WTC11 (cell line): Measurements from ENCODE around the gene ALDOC.

ENCODE experiments used
- ETV6 ChIP-seq: sonication (generic); formaldehyde crosslinking; IDR thresholded peaks from 2 replicates; pipeline ENCODE4 v1.8.1; 2022; ENCODE audit warnings: mild to moderate bottlenecking, missing genetic modification reagents
- TEAD4 ChIP-seq: sonication (generic); formaldehyde crosslinking; IDR thresholded peaks from 2 replicates; pipeline ENCODE4 v1.8.0; 2022; ENCODE audit warnings: mild to moderate bottlenecking, missing genetic modification reagents
- ZNF219 ChIP-seq: sonication (generic); formaldehyde crosslinking; IDR thresholded peaks from 2 replicates; pipeline ENCODE4 v1.8.0; 2023; ENCODE audit warnings: missing genetic modification reagents, mild to moderate bottlenecking, borderline replicate concordance
- ZNF317 ChIP-seq: sonication (generic); formaldehyde crosslinking; IDR thresholded peaks from 2 replicates; pipeline ENCODE4 v1.8.1; 2023; ENCODE audit warnings: low read depth, mild to moderate bottlenecking, moderate library complexity, missing genetic modification reagents, borderline replicate concordance
- TF ChIP-seq, protein P1 (sequence below): sonication (generic); formaldehyde crosslinking; IDR thresholded peaks from 2 replicates; pipeline ENCODE4 v1.8.1; 2022; ENCODE audit warnings: low read depth, missing genetic modification reagents, borderline replicate concordance
- TF ChIP-seq, protein P2 (sequence below): sonication (generic); formaldehyde crosslinking; IDR thresholded peaks from 2 replicates; pipeline ENCODE4 v1.8.1; 2023; ENCODE audit warnings: mild to moderate bottlenecking, missing genetic modification reagents
- TF ChIP-seq, protein P3 (sequence below): sonication (generic); formaldehyde crosslinking; IDR thresholded peaks from 2 replicates; pipeline ENCODE4 v1.8.0; 2022; ENCODE audit warnings: mild to moderate bottlenecking, missing genetic modification reagents
- TF ChIP-seq, protein P4 (sequence below): fragments of 200-600 bp; IDR thresholded peaks from 2 replicates; pipeline ENCODE4 v1.8.0; 2022; ENCODE audit warnings: antibody characterized with exemption
- TF ChIP-seq, protein P5 (sequence below): sonication (generic); formaldehyde crosslinking; IDR thresholded peaks from 2 replicates; pipeline ENCODE4 v1.8.1; 2023; ENCODE audit warnings: mild to moderate bottlenecking, missing genetic modification reagents, borderline replicate concordance
- TF ChIP-seq, protein P6 (sequence below): sonication (generic); formaldehyde crosslinking; IDR thresholded peaks from 2 replicates; pipeline ENCODE4 v1.8.0; 2022; ENCODE audit warnings: mild to moderate bottlenecking, missing genetic modification reagents
- TF ChIP-seq, protein P7 (sequence below): sonication (generic); formaldehyde crosslinking; IDR thresholded peaks from 2 replicates; pipeline ENCODE4 v1.8.1; 2023; ENCODE audit warnings: mild to moderate bottlenecking, moderate library complexity, missing genetic modification reagents
- TF ChIP-seq, protein P8 (sequence below): fragments of 250-450 bp; sonication (Bioruptor Pico); IDR thresholded peaks from 2 replicates; pipeline ENCODE4 v2.1.2; 2022; ENCODE audit warnings: mild to moderate bottlenecking, moderate library complexity

DNA sequence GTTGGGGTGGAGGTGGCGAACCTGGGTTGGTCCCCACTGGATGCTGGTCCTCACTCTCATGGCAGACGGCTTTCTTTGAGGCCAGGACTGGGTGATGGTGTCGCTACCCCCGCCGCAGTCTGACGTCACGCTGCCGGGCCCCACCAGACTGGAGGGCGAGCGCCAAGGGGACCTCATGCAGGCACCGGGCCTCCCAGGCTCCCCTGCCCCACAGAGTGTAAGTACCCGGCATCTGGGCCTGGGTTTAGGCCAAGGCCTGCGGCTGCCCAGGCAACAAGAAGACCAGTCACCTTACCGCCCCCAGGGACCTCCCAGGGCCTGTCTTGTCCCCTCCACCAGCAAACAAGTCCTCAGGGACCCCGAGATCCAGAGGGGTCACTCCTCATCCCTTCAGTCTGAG is 52.8 kb downstream of the ALDOC start:
- TF ChIP-seq ZNF219 (CRISPR knock-in tag) (no peak), ETV6 (no peak), TEAD4 (no peak), ZNF317 (no peak)
- TF ChIP-seq, protein P1, sequence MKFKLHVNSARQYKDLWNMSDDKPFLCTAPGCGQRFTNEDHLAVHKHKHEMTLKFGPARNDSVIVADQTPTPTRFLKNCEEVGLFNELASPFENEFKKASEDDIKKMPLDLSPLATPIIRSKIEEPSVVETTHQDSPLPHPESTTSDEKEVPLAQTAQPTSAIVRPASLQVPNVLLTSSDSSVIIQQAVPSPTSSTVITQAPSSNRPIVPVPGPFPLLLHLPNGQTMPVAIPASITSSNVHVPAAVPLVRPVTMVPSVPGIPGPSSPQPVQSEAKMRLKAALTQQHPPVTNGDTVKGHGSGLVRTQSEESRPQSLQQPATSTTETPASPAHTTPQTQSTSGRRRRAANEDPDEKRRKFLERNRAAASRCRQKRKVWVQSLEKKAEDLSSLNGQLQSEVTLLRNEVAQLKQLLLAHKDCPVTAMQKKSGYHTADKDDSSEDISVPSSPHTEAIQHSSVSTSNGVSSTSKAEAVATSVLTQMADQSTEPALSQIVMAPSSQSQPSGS (CRISPR knock-in tag) = no peak
- TF ChIP-seq, protein P2, sequence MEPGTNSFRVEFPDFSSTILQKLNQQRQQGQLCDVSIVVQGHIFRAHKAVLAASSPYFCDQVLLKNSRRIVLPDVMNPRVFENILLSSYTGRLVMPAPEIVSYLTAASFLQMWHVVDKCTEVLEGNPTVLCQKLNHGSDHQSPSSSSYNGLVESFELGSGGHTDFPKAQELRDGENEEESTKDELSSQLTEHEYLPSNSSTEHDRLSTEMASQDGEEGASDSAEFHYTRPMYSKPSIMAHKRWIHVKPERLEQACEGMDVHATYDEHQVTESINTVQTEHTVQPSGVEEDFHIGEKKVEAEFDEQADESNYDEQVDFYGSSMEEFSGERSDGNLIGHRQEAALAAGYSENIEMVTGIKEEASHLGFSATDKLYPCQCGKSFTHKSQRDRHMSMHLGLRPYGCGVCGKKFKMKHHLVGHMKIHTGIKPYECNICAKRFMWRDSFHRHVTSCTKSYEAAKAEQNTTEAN = no peak
- TF ChIP-seq, protein P3, sequence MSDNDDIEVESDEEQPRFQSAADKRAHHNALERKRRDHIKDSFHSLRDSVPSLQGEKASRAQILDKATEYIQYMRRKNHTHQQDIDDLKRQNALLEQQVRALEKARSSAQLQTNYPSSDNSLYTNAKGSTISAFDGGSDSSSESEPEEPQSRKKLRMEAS (CRISPR knock-in tag) = no peak
- TF ChIP-seq, protein P4, sequence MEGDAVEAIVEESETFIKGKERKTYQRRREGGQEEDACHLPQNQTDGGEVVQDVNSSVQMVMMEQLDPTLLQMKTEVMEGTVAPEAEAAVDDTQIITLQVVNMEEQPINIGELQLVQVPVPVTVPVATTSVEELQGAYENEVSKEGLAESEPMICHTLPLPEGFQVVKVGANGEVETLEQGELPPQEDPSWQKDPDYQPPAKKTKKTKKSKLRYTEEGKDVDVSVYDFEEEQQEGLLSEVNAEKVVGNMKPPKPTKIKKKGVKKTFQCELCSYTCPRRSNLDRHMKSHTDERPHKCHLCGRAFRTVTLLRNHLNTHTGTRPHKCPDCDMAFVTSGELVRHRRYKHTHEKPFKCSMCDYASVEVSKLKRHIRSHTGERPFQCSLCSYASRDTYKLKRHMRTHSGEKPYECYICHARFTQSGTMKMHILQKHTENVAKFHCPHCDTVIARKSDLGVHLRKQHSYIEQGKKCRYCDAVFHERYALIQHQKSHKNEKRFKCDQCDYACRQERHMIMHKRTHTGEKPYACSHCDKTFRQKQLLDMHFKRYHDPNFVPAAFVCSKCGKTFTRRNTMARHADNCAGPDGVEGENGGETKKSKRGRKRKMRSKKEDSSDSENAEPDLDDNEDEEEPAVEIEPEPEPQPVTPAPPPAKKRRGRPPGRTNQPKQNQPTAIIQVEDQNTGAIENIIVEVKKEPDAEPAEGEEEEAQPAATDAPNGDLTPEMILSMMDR = no peak
- TF ChIP-seq, protein P5, sequence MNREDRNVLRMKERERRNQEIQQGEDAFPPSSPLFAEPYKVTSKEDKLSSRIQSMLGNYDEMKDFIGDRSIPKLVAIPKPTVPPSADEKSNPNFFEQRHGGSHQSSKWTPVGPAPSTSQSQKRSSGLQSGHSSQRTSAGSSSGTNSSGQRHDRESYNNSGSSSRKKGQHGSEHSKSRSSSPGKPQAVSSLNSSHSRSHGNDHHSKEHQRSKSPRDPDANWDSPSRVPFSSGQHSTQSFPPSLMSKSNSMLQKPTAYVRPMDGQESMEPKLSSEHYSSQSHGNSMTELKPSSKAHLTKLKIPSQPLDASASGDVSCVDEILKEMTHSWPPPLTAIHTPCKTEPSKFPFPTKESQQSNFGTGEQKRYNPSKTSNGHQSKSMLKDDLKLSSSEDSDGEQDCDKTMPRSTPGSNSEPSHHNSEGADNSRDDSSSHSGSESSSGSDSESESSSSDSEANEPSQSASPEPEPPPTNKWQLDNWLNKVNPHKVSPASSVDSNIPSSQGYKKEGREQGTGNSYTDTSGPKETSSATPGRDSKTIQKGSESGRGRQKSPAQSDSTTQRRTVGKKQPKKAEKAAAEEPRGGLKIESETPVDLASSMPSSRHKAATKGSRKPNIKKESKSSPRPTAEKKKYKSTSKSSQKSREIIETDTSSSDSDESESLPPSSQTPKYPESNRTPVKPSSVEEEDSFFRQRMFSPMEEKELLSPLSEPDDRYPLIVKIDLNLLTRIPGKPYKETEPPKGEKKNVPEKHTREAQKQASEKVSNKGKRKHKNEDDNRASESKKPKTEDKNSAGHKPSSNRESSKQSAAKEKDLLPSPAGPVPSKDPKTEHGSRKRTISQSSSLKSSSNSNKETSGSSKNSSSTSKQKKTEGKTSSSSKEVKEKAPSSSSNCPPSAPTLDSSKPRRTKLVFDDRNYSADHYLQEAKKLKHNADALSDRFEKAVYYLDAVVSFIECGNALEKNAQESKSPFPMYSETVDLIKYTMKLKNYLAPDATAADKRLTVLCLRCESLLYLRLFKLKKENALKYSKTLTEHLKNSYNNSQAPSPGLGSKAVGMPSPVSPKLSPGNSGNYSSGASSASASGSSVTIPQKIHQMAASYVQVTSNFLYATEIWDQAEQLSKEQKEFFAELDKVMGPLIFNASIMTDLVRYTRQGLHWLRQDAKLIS (CRISPR knock-in tag) = no peak
- TF ChIP-seq, protein P6, sequence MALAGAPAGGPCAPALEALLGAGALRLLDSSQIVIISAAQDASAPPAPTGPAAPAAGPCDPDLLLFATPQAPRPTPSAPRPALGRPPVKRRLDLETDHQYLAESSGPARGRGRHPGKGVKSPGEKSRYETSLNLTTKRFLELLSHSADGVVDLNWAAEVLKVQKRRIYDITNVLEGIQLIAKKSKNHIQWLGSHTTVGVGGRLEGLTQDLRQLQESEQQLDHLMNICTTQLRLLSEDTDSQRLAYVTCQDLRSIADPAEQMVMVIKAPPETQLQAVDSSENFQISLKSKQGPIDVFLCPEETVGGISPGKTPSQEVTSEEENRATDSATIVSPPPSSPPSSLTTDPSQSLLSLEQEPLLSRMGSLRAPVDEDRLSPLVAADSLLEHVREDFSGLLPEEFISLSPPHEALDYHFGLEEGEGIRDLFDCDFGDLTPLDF (CRISPR knock-in tag) = no peak
- TF ChIP-seq, protein P7, sequence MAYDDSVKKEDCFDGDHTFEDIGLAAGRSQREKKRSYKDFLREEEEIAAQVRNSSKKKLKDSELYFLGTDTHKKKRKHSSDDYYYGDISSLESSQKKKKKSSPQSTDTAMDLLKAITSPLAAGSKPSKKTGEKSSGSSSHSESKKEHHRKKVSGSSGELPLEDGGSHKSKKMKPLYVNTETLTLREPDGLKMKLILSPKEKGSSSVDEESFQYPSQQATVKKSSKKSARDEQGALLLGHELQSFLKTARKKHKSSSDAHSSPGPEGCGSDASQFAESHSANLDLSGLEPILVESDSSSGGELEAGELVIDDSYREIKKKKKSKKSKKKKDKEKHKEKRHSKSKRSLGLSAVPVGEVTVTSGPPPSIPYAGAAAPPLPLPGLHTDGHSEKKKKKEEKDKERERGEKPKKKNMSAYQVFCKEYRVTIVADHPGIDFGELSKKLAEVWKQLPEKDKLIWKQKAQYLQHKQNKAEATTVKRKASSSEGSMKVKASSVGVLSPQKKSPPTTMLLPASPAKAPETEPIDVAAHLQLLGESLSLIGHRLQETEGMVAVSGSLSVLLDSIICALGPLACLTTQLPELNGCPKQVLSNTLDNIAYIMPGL (CRISPR knock-in tag) = no peak
- TF ChIP-seq, protein P8, sequence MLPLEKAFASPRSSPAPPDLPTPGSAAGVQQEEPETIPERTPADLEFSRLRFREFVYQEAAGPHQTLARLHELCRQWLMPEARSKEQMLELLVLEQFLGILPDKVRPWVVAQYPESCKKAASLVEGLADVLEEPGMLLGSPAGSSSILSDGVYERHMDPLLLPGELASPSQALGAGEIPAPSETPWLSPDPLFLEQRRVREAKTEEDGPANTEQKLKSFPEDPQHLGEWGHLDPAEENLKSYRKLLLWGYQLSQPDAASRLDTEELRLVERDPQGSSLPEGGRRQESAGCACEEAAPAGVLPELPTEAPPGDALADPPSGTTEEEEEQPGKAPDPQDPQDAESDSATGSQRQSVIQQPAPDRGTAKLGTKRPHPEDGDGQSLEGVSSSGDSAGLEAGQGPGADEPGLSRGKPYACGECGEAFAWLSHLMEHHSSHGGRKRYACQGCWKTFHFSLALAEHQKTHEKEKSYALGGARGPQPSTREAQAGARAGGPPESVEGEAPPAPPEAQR (CRISPR knock-in tag) = no peak
